HEK293 (cell line): Measurements from ENCODE around the gene MBNL2.

Experiments used
- CTCF ChIA-PET: fragments of 350-600 bp; formaldehyde crosslinking; extraction: SDS; loops from one replicate; lab custom pipeline; 2021; ENCODE audit warnings: antibody characterized with exemption; lab: Yijun Ruan, JAX
- POLR2A ChIA-PET: fragments of 300-600 bp; formaldehyde crosslinking; extraction: SDS; loops from one replicate; lab custom pipeline; 2020; ENCODE audit warnings: antibody characterized with exemption, inconsistent platforms; lab: Yijun Ruan, JAX
- H3K27ac ChIP-seq: fragments of 200-500 bp; sonication (Bioruptor generic); 2 replicates; pipeline ENCODE4 v1.5.1; 2014; ENCODE audit warnings: low read depth, low read length, control low read depth, inconsistent platforms; ENCODE audit errors: extremely low read depth
- H3K36me3 ChIP-seq, 2 experiments: fragments of 200-500 bp in 1 of 2; sonication (Bioruptor generic) in 1 of 2; 1 replicate in 1 of 2; 2 replicates in 1 of 2; pipeline ENCODE4 v1.5.1; 2014 to 2017; ENCODE audit warnings: inconsistent platforms in 2 of 2, low read length in 2 of 2; ENCODE audit not compliant: control insufficient read depth in 2 of 2, insufficient read depth in 1 of 2
- H3K4me1 ChIP-seq: fragments of 200-500 bp; sonication (Bioruptor generic); 2 replicates; pipeline ENCODE4 v1.5.1; 2014; ENCODE audit warnings: mild to moderate bottlenecking, low read length, inconsistent platforms; ENCODE audit not compliant: control insufficient read depth, insufficient read depth
- H3K4me3 ChIP-seq: 2 replicates; pipeline ENCODE4 v1.5.1; 2011; ENCODE audit warnings: low read depth, mild to moderate bottlenecking, control low read depth, low read length, moderate library complexity
- H3K9me3 ChIP-seq: fragments of 200-500 bp; sonication (Bioruptor generic); 2 replicates; pipeline ENCODE4 v1.5.1; 2014; ENCODE audit warnings: low read depth, low read length, inconsistent platforms; ENCODE audit not compliant: control insufficient read depth, insufficient read depth
- OVOL3 ChIP-seq: fragments of 450-650 bp; formaldehyde crosslinking; IDR thresholded peaks from 2 replicates; pipeline ENCODE4 v1.5.1; 2016; ENCODE audit warnings: missing biosample characterization, missing genetic modification characterization
- SP2 ChIP-seq: fragments of 450-650 bp; formaldehyde crosslinking; IDR thresholded peaks from 2 replicates; pipeline ENCODE4 v1.5.1; 2016; ENCODE audit warnings: missing biosample characterization, missing genetic modification characterization
- SP3 ChIP-seq: fragments of 450-650 bp; formaldehyde crosslinking; IDR thresholded peaks from 2 replicates; pipeline ENCODE4 v1.5.1; 2016; ENCODE audit warnings: missing biosample characterization, missing genetic modification characterization
- ZFP41 ChIP-seq: fragments of 450-650 bp; formaldehyde crosslinking; IDR thresholded peaks from 2 replicates; pipeline ENCODE4 v1.5.1; 2016; ENCODE audit warnings: missing biosample characterization, missing genetic modification characterization, borderline replicate concordance
- ZNF140 ChIP-seq: fragments of 450-650 bp; formaldehyde crosslinking; IDR thresholded peaks from 2 replicates; pipeline ENCODE4 v1.5.1; 2016; ENCODE audit warnings: missing biosample characterization, missing genetic modification characterization
- ZNF423 ChIP-seq: fragments of 450-650 bp; formaldehyde crosslinking; IDR thresholded peaks from 2 replicates; pipeline ENCODE4 v1.5.1; 2016; ENCODE audit warnings: missing biosample characterization, missing genetic modification characterization
- ZNF600 ChIP-seq: fragments of 450-650 bp; formaldehyde crosslinking; IDR thresholded peaks from 2 replicates; pipeline ENCODE4 v1.5.1; 2016; ENCODE audit warnings: missing biosample characterization, missing genetic modification characterization
- ZNF621 ChIP-seq: fragments of 450-650 bp; formaldehyde crosslinking; IDR thresholded peaks from 2 replicates; pipeline ENCODE4 v1.5.1; 2017; ENCODE audit warnings: missing biosample characterization, missing genetic modification characterization
- ZNF791 ChIP-seq: fragments of 450-650 bp; formaldehyde crosslinking; IDR thresholded peaks from 2 replicates; pipeline ENCODE4 v1.5.1; 2016; ENCODE audit warnings: missing biosample characterization, missing genetic modification characterization
- ZNF792 ChIP-seq: fragments of 450-650 bp; formaldehyde crosslinking; IDR thresholded peaks from 2 replicates; pipeline ENCODE4 v1.5.1; 2016; ENCODE audit warnings: missing biosample characterization, missing genetic modification characterization
- TF ChIP-seq, protein P1 (sequence below): fragments of 450-650 bp; formaldehyde crosslinking; IDR thresholded peaks from 2 replicates; pipeline ENCODE4 v1.5.1; 2016; ENCODE audit warnings: missing biosample characterization, missing genetic modification characterization
- TF ChIP-seq, protein P2 (sequence below): fragments of 450-650 bp; formaldehyde crosslinking; IDR thresholded peaks from 2 replicates; pipeline ENCODE4 v1.5.1; 2016; ENCODE audit warnings: missing biosample characterization, missing genetic modification characterization
- TF ChIP-seq, protein P3 (sequence below): sonication (generic); formaldehyde crosslinking; IDR thresholded peaks from 2 replicates; pipeline ENCODE4 v1.8.1; 2022; ENCODE audit warnings: mild to moderate bottlenecking, moderate library complexity, missing genetic modification reagents

The MBNL2 gene

GRCh38 chr13:97313551-97314260, 91.6 kb downstream of the MBNL2 start:
- TF ChIP-seq ZFP41 (tag by site-specific recombination) = no peak
- no peak for TF ChIP-seq ZNF423 (tag by site-specific recombination)
- H3K4me3 ChIP-seq = no peak overlapping the region
- CTCF ChIA-PET = no interaction called here
- no peaks in the 10 kb centered on the region for H3K4me1 ChIP-seq
- H3K27ac ChIP-seq = no peak overlapping the region
- H3K36me3 ChIP-seq = no peaks in the 10 kb centered on the region
- POLR2A ChIA-PET = no interaction called here
- no peaks in the 10 kb centered on the region for H3K9me3 ChIP-seq

DNA sequence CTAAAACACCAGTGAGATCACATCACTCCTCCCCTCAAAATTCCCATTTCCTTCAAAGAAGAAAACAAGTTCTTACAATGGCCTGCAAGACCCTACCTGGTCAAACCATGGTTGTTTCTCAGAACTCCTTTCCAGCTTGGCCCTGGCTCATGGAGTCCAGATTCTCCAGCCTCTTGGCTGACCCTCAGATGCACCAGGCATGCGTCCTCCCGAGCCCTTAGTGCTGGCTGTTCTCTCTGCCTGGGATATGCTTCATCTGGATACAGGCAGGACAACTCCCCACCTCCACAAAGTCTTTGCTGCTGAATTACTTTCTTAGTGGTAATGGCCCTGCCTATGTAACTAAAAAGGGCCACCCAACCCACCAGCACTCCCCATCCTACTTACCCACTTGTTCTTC, 94.3 kb downstream of the MBNL2 start:
- H3K27ac ChIP-seq = no peak overlapping the region
- no peak for TF ChIP-seq ZNF791 (tag by site-specific recombination)
- no peak for TF ChIP-seq ZNF140 (tag by site-specific recombination)
- no peak for TF ChIP-seq ZNF792 (tag by site-specific recombination)
- TF ChIP-seq, protein P1, sequence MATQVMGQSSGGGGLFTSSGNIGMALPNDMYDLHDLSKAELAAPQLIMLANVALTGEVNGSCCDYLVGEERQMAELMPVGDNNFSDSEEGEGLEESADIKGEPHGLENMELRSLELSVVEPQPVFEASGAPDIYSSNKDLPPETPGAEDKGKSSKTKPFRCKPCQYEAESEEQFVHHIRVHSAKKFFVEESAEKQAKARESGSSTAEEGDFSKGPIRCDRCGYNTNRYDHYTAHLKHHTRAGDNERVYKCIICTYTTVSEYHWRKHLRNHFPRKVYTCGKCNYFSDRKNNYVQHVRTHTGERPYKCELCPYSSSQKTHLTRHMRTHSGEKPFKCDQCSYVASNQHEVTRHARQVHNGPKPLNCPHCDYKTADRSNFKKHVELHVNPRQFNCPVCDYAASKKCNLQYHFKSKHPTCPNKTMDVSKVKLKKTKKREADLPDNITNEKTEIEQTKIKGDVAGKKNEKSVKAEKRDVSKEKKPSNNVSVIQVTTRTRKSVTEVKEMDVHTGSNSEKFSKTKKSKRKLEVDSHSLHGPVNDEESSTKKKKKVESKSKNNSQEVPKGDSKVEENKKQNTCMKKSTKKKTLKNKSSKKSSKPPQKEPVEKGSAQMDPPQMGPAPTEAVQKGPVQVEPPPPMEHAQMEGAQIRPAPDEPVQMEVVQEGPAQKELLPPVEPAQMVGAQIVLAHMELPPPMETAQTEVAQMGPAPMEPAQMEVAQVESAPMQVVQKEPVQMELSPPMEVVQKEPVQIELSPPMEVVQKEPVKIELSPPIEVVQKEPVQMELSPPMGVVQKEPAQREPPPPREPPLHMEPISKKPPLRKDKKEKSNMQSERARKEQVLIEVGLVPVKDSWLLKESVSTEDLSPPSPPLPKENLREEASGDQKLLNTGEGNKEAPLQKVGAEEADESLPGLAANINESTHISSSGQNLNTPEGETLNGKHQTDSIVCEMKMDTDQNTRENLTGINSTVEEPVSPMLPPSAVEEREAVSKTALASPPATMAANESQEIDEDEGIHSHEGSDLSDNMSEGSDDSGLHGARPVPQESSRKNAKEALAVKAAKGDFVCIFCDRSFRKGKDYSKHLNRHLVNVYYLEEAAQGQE (tag by site-specific recombination) = no peak
- TF ChIP-seq OVOL3 (tag by site-specific recombination) = no peak
- POLR2A ChIA-PET = no interaction called here
- H3K4me3 ChIP-seq = no peak overlapping the region
- H3K36me3 ChIP-seq = no peaks in the 10 kb centered on the region
- no peaks in the 10 kb centered on the region for H3K4me1 ChIP-seq
- H3K9me3 ChIP-seq = no peaks in the 10 kb centered on the region
- CTCF ChIA-PET = interaction anchor here (0.5 kb wide), 1 partner anchor 207 kb away, joined by 5 read pairs; no protein-coding TSS in a partner anchor

DNA sequence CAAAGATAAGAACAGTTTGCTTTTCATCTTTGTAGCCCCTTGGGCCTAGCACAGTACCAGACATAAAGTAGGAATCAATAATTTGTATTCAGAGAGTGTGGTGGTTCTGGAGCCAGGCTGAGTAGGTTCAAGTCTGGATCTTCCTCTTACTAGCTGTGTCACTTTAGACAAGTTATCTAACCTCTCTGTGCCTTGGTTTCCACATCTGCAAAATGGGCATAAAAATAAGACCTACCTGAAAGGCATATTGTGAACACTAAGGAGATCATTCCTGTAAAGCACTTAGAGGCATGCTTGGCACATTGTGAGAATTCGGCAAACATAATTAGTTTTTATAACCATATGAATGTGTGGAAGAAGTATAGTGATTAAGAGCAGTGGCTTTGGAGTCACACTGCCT, 95.8 kb downstream of the MBNL2 start:
- no peaks in the 10 kb centered on the region for H3K9me3 ChIP-seq
- POLR2A ChIA-PET = no interaction called here
- H3K36me3 ChIP-seq = no peaks in the 10 kb centered on the region
- TF ChIP-seq, protein P2, sequence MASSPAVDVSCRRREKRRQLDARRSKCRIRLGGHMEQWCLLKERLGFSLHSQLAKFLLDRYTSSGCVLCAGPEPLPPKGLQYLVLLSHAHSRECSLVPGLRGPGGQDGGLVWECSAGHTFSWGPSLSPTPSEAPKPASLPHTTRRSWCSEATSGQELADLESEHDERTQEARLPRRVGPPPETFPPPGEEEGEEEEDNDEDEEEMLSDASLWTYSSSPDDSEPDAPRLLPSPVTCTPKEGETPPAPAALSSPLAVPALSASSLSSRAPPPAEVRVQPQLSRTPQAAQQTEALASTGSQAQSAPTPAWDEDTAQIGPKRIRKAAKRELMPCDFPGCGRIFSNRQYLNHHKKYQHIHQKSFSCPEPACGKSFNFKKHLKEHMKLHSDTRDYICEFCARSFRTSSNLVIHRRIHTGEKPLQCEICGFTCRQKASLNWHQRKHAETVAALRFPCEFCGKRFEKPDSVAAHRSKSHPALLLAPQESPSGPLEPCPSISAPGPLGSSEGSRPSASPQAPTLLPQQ (tag by site-specific recombination) = no peak
- TF ChIP-seq ZNF600 (tag by site-specific recombination) (no peak), ZNF621 (tag by site-specific recombination) (no peak), SP3 (tag by site-specific recombination) (no peak), SP2 (no peak)
- TF ChIP-seq, protein P3, sequence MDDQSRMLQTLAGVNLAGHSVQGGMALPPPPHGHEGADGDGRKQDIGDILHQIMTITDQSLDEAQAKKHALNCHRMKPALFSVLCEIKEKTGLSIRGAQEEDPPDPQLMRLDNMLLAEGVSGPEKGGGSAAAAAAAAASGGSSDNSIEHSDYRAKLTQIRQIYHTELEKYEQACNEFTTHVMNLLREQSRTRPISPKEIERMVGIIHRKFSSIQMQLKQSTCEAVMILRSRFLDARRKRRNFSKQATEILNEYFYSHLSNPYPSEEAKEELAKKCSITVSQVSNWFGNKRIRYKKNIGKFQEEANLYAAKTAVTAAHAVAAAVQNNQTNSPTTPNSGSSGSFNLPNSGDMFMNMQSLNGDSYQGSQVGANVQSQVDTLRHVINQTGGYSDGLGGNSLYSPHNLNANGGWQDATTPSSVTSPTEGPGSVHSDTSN = no peak
- CTCF ChIA-PET = interaction anchor here (0.5 kb wide), 1 partner anchor 27 kb away, joined by 4 read pairs; no protein-coding TSS in a partner anchor
- no peak overlapping the region for H3K4me3 ChIP-seq
- no peaks in the 10 kb centered on the region for H3K4me1 ChIP-seq
- no peak overlapping the region for H3K27ac ChIP-seq
